H1 (cell line): ENCODE results near the gene PRSS22. TPM values are rescaled to one million over a fixed set of nuclear protein-coding genes. Genes with fewer than 3 reads are reported as not detected.

Source experiments
- CHD2 ChIP-seq: IDR thresholded peaks from 2 replicates; pipeline ENCODE4 v1.6.1; 2012; ENCODE audit warnings: low read length, improper control_type of control experiment
- CREB1 ChIP-seq: IDR thresholded peaks from 2 replicates; pipeline ENCODE4 v1.6.1; 2012; ENCODE audit warnings: inconsistent platforms
- E2F6 ChIP-seq: IDR thresholded peaks from 2 replicates; pipeline ENCODE4 v1.6.1; 2012; ENCODE audit warnings: inconsistent platforms
- EP300 ChIP-seq, 2 experiments: IDR thresholded peaks; 1 replicate in 1 of 2; 2 replicates in 1 of 2; pipeline ENCODE4 v1.6.1; 2011 to 2012; ENCODE audit warnings: low read depth in 2 of 2, low read length in 2 of 2, mild to moderate bottlenecking in 2 of 2, borderline replicate concordance in 1 of 2, inconsistent platforms in 1 of 2, moderate library complexity in 1 of 2
- GABPA ChIP-seq: IDR thresholded peaks from 2 replicates; pipeline ENCODE4 v1.6.1; 2011; ENCODE audit warnings: mild to moderate bottlenecking, low read length, moderate library complexity, borderline replicate concordance; ENCODE audit not compliant: insufficient read depth
- KDM4A ChIP-seq: IDR thresholded peaks from one replicate; pipeline ENCODE4 v1.7.1; 2012; ENCODE audit warnings: low read depth, mild to moderate bottlenecking, moderate library complexity, low read length, inconsistent platforms; ENCODE audit not compliant: severe bottlenecking
- MAFK ChIP-seq: IDR thresholded peaks from 2 replicates; pipeline ENCODE4 v1.6.1; 2012; ENCODE audit warnings: low read depth, mild to moderate bottlenecking, improper control_type of control experiment, low read length
- PHF8 ChIP-seq: fragments of 200-600 bp; sonication (generic); conservative IDR thresholded peaks from 2 replicates; pipeline ENCODE4 v1.7.1; 2012; ENCODE audit warnings: low read depth, mild to moderate bottlenecking, inconsistent platforms, low read length, moderate library complexity
- RBBP5 ChIP-seq: IDR thresholded peaks from 2 replicates; pipeline ENCODE4 v1.7.1; 2012; ENCODE audit warnings: low read depth, mild to moderate bottlenecking, inconsistent platforms, low read length, moderate library complexity, borderline replicate concordance
- RXRA ChIP-seq: IDR thresholded peaks from 2 replicates; pipeline ENCODE4 v1.6.1; 2011; ENCODE audit warnings: low read depth, mild to moderate bottlenecking, low read length, moderate library complexity; ENCODE audit not compliant: insufficient read depth
- SIN3A ChIP-seq, 2 experiments: IDR thresholded peaks in 1 of 2; conservative IDR thresholded peaks in 1 of 2; 2 replicates each; pipeline ENCODE4 v1.6.1; 2011 to 2012; ENCODE audit warnings: low read length in 2 of 2, improper control_type of control experiment in 1 of 2, low read depth in 1 of 2, mild to moderate bottlenecking in 1 of 2
- SIRT6 ChIP-seq: IDR thresholded peaks from one replicate; pipeline ENCODE4 v1.7.1; 2012; ENCODE audit warnings: low read length, inconsistent platforms
- SIX5 ChIP-seq: IDR thresholded peaks from 2 replicates; pipeline ENCODE4 v1.6.1; 2011; ENCODE audit warnings: mild to moderate bottlenecking, low read depth, low read length
- SP1 ChIP-seq: IDR thresholded peaks from 2 replicates; pipeline ENCODE4 v1.6.1; 2011; ENCODE audit warnings: low read depth, low read length
- SP2 ChIP-seq: IDR thresholded peaks from 2 replicates; pipeline ENCODE4 v1.6.1; 2012; ENCODE audit warnings: mild to moderate bottlenecking, low read length, inconsistent platforms
- SRF ChIP-seq: IDR thresholded peaks from 2 replicates; pipeline ENCODE4 v1.6.1; 2011; ENCODE audit warnings: mild to moderate bottlenecking, low read depth, low read length, moderate library complexity
- TAF1 ChIP-seq: IDR thresholded peaks from 2 replicates; pipeline ENCODE4 v1.6.1; 2011; ENCODE audit warnings: mild to moderate bottlenecking, low read depth, low read length
- TAF7 ChIP-seq: optimal IDR thresholded peaks from 2 replicates; pipeline ENCODE3; 2011; ENCODE audit warnings: low read depth, mild to moderate bottlenecking, inconsistent platforms, low read length, moderate library complexity, borderline replicate concordance
- TBP ChIP-seq: IDR thresholded peaks from 2 replicates; pipeline ENCODE4 v1.6.1; 2011; ENCODE audit warnings: low read depth, low read length, improper control_type of control experiment
- polyA plus RNA-seq, 7 experiments: library from polyadenylated mRNA; depleted of rRNA in 3 of 7; stranded (reverse) in 5 of 7; unstranded in 2 of 7; fragments of >200 nt in 5 of 7; fragments of 200-250 nt in 2 of 7; gene quantifications; 1 replicate in 5 of 7; 2 replicates in 1 of 7; 4 replicates in 1 of 7; pipeline versions ENCODE4 v1.2.1 to v1.2.3, GENCODE V29; 2011 to 2013; ENCODE audit warnings: missing spikeins in 2 of 7, mixed read lengths in 2 of 7
- total RNA-seq: library from RNA; stranded (reverse); fragmentation: NEBNext Ultra II Directional; extraction: Animal tissue kit (Norgen Biotek cat#: 25700); gene quantifications from 2 replicates; pipeline ENCODE4 v1.2.1, GENCODE V29; 2021
- TF ChIP-seq, protein P1 (sequence below): IDR thresholded peaks from 2 replicates; pipeline ENCODE4 v1.6.1; 2012; ENCODE audit warnings: low read length, inconsistent platforms
- TF ChIP-seq, protein P2 (sequence below): IDR thresholded peaks from 2 replicates; pipeline ENCODE4 v1.6.1; 2011; ENCODE audit warnings: low read depth, mild to moderate bottlenecking, low read length; ENCODE audit not compliant: insufficient read depth

Gene PRSS22
- total and polyA plus RNA-seq, 2 of the 8 experiments (the other 6 are each of a cell fraction or from before 2014, with no cell fraction given), result 4.0 to 4.4 TPM

DNA sequence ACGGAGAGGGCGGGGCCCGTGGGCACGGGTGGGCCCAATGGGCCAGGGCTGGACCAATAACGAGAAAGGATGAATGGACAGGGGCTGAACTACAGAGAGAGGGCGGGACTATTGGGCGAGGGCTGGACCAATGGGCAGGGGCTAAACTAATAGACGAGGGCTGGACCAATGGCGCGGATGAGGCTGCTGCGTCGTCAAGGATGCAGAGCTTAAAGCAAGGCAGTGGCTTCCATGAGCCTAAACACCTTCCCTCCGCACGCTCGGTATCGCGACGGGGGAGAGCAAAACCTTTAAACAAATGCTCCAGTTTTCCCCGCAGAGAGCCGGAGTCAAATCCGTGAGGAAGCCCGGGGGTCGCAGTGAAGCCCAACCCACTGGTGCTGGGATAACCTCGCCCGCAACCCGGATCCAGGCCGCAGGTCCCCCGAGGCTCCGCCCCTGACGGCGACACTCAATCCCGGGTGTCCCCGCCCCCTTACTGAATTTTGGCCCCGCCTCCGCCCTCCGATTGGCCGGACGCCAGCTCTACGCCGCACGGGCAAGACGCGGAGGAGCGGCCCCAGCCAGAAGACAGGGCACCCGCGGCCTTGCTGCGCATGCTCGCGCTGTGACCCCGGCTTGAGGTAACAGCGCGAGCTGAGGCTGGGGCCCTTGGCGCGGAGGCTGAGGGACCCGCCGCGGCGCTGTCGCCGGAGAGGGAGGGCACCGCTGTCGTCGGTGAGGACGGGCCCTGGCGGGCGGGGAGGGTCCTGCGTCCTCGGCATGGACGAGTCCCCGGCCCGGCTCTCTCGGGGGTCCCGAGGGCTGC, 24.9 kb upstream of the PRSS22 start, which contains the start of gene FLYWCH2 (continued):
- TF ChIP-seq CREB1 (peak; percentile 67), GABPA (peak; percentile 28; the same call in 1 of the 2 replicates), SP2 (peak; percentile 50; the same call in 1 of the 2 replicates), SIN3A (conservative IDR thresholded peaks at IDR 0.05 in 1 of 2, IDR thresholded peaks at IDR 0.05 in 1 of 2; ENCODE audit: low read depth in 1 of 2, low read length in 2 of 2) (peak in 1 of 2 experiments; percentile 61; a peak in 1 of 4 replicates), SIX5 (no peak), KDM4A (peak; percentile 70), SIRT6 (no peak), SP1 (peak; percentile 94), CHD2 (peak; percentile 77), TBP (peak; percentile 55; the same call in 1 of the 2 replicates), EP300 (IDR thresholded peaks at IDR 0.05; ENCODE audit: borderline replicate concordance in 1 of 2, low read depth in 2 of 2, low read length in 2 of 2) (no peak), MAFK (no peak), E2F6 (peak; percentile 33), RBBP5 (peak; percentile 17; the same call in 1 of the 2 replicates), PHF8 (peak; percentile 75), TAF7 (no peak), RXRA (0 out of 2 replicates have a peak, but pooled peaks have one; percentile 72), SRF (no peak), TAF1 (peak; percentile 71)
- TF ChIP-seq, protein P1, sequence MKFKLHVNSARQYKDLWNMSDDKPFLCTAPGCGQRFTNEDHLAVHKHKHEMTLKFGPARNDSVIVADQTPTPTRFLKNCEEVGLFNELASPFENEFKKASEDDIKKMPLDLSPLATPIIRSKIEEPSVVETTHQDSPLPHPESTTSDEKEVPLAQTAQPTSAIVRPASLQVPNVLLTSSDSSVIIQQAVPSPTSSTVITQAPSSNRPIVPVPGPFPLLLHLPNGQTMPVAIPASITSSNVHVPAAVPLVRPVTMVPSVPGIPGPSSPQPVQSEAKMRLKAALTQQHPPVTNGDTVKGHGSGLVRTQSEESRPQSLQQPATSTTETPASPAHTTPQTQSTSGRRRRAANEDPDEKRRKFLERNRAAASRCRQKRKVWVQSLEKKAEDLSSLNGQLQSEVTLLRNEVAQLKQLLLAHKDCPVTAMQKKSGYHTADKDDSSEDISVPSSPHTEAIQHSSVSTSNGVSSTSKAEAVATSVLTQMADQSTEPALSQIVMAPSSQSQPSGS, result no peak
- TF ChIP-seq, protein P2, sequence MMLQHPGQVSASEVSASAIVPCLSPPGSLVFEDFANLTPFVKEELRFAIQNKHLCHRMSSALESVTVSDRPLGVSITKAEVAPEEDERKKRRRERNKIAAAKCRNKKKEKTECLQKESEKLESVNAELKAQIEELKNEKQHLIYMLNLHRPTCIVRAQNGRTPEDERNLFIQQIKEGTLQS, result no peak
